GM21390 (cell line): ENCODE data around the gene MPP7.
"Not testable (repeated sequence)": the region's sequence is repeated elsewhere in the genome, so short reads cannot be mapped to it uniquely, and the experiment has no call there.

ENCODE experiments used
- ATAC-seq: cut with Tn5 transposase; IDR thresholded peaks from one replicate; pipeline ENCODE4 v1.9.1; 2021; ENCODE audit not compliant: unreplicated experiment

Gene MPP7

GRCh38 chr10:28302638-28303488, at the start of gene MPP7:
Gene MPP7, minus strand, starts transcription at chr10:28303064. Its CDS starts 64,460 bp downstream, at chr10:28238604.
- ATAC-seq = peak; percentile 99

- no peak for ATAC-seq
Observed at GRCh38 chr10:28349892-28350291, 47.0 kb upstream of the MPP7 start.

GRCh38 chr10:28343987-28344895, 41.4 kb upstream of the MPP7 start:
- ATAC-seq = no peak

- ATAC-seq = no peak
Observed at GRCh38 chr10:28343252-28343651, 40.4 kb upstream of the MPP7 start.

- not testable (repeated sequence) for ATAC-seq
Observed at GRCh38 chr10:28341679-28342078, 38.8 kb upstream of the MPP7 start.

- ATAC-seq = no peak
Observed at GRCh38 chr10:28332726-28333125, 29.9 kb upstream of the MPP7 start.

- no peak for ATAC-seq
Observed at GRCh38 chr10:28331841-28332240, 29.0 kb upstream of the MPP7 start.

- ATAC-seq = no peak
Observed at GRCh38 chr10:28331066-28331465, 28.2 kb upstream of the MPP7 start.

- no peak for ATAC-seq
Observed at GRCh38 chr10:28328346-28328745, 25.5 kb upstream of the MPP7 start.

GRCh38 chr10:28327491-28327880, 24.6 kb upstream of the MPP7 start:
- no peak for ATAC-seq

GRCh38 chr10:28326516-28327490, 23.9 kb upstream of the MPP7 start:
- no peak for ATAC-seq

GRCh38 chr10:28320799-28321198, 17.9 kb upstream of the MPP7 start:
- no peak for ATAC-seq

GRCh38 chr10:28320090-28320489, 17.2 kb upstream of the MPP7 start:
- no peak for ATAC-seq

GRCh38 chr10:28319061-28319460, 16.2 kb upstream of the MPP7 start:
- not testable (repeated sequence) for ATAC-seq

GRCh38 chr10:28318626-28319025, 15.8 kb upstream of the MPP7 start:
- ATAC-seq = no peak

GRCh38 chr10:28317760-28318159, 14.9 kb upstream of the MPP7 start:
- no peak for ATAC-seq

GRCh38 chr10:28316696-28317095, 13.8 kb upstream of the MPP7 start:
- no peak for ATAC-seq

- no peak for ATAC-seq
Observed at GRCh38 chr10:28315140-28315539, 12.3 kb upstream of the MPP7 start.

- ATAC-seq = no peak
Observed at GRCh38 chr10:28314211-28314610, 11.3 kb upstream of the MPP7 start.

- no peak for ATAC-seq
Observed at GRCh38 chr10:28312572-28312971, 9.7 kb upstream of the MPP7 start.

- ATAC-seq = no peak
Observed at GRCh38 chr10:28311104-28311503, 8.2 kb upstream of the MPP7 start.
